NT2/D1 (cell line): ENCODE data around the gene ADORA1.

Experiments used
- SUZ12 ChIP-seq: IDR thresholded peaks from 2 replicates; pipeline ENCODE4 v1.6.1; 2011; ENCODE audit not compliant: insufficient read length, insufficient read depth; ENCODE audit errors: extremely low read depth
- YY1 ChIP-seq: IDR thresholded peaks from 2 replicates; pipeline ENCODE4 v1.6.1; 2011; ENCODE audit not compliant: insufficient read length, insufficient read depth
- ZNF274 ChIP-seq: IDR thresholded peaks from 2 replicates; pipeline ENCODE4 v1.6.1; 2011; ENCODE audit warnings: mild to moderate bottlenecking, low read depth, low read length

GRCh38 chr1:203178821-203179666 lies 51.5 kb downstream of the ADORA1 start:
- TF ChIP-seq ZNF274 = no peak
- no peak for TF ChIP-seq SUZ12
- TF ChIP-seq YY1 = no peak
